Stimulated activated naive CD8-positive, alpha-beta T cell treated with anti-CD3 and anti-CD28 coated beads, Interleukin-15, Interleukin-2, amounts not matched to agents 100 U/mL and 50 U/mL, for 24 hours (primary cell): Measurements from ENCODE around the gene B4GALT5.
"Not testable (repeated sequence)": the region's sequence is repeated elsewhere in the genome, so short reads cannot be mapped to it uniquely, and the experiment has no call there.

Experiments
- ATAC-seq: fragments of 150-1000 bp; cut with Tn5 transposase; one replicate; pipeline ENCODE4 v1.10.0; 2021
- DNase-seq: peaks from one replicate; pipeline ENCODE4 v3.0.0; 2021

The B4GALT5 gene

DNA sequence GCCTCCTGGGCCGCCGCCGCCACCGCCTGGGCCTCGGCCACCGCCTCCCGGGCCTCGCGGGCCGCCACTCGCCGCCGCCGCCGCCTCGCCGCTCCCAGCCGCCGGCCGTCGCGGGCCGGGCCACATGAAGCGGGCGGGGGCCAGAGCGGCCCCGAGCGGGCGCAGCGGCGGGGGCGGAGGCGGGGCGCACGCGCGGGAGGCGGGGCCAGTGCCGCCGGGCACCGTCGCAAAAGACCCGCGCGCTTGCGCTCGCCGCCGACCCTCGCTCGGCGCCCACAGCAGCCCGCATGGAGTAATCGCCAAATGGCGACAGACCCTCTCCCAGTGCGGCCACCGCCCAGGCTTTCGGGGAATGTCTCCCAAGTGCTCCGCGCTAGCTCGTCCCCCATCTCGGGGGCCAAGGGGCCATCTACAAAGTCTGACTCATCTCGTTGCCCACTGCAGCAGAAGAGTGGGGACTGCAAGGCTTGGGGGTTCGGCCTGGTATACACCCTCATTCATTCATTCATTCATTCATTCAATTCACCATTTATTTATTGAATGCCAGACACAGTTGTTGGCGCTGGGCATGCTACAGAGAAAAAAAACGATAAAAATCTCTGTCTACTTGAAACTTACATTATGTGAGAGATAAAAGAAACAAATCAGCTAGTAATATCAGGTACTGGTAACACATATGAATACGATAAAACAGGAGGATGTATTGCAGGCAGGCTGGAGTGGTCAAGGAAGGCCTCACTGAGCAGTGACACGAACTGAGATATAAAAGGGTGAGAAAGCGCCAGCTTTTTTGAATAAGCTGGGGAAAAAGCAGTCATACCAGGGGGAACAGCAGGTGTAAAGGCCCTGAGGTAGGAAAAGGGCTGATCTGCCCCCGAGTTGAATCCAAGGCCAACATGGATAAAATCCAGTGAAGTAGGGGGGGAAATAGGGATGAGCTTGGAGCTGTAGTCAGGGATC, at the start of gene B4GALT5:
B4GALT5 (minus strand) TSS at position 126 of the 960 bp plus-strand sequence. CDS start 188 bp downstream, outside the sequence.
- DNase-seq (peak; percentile 78), ATAC-seq (peak; percentile 89)

GRCh38 chr20:49762940-49763766, 49.5 kb upstream of the B4GALT5 start:
- no peak for ATAC-seq
- no peak for DNase-seq

- DNase-seq, ATAC-seq: not testable (repeated sequence)
Observed at GRCh38 chr20:49761888-49762287, 48.2 kb upstream of the B4GALT5 start.

- ATAC-seq (no peak), DNase-seq (no peak)
Observed at GRCh38 chr20:49759266-49759950, 45.7 kb upstream of the B4GALT5 start.

- no peak for ATAC-seq
- no peak for DNase-seq
Observed at GRCh38 chr20:49758781-49759180, 45.1 kb upstream of the B4GALT5 start.

DNA sequence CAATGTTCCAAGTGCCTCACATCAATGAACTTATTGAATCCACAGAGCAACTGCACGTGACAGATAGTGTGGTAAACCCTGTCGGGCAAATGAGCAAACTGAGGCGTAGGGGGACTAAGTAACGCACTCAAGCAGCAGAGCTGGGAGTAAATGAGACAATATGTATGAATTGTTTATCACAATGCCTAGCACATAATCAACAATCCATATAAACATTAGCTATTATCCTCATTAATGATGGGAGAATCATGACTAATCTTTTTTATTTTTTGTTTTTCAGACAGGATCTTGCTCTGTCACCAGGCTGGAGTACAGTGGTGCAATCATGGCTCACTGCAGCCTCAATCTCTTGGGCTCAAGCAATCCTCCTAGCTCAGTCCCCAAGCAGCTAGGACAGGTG, 43.9 kb upstream of the B4GALT5 start:
- ATAC-seq (no peak), DNase-seq (no peak)

- DNase-seq (no peak), ATAC-seq (no peak)
Observed at GRCh38 chr20:49756241-49756640, 42.6 kb upstream of the B4GALT5 start.

DNA sequence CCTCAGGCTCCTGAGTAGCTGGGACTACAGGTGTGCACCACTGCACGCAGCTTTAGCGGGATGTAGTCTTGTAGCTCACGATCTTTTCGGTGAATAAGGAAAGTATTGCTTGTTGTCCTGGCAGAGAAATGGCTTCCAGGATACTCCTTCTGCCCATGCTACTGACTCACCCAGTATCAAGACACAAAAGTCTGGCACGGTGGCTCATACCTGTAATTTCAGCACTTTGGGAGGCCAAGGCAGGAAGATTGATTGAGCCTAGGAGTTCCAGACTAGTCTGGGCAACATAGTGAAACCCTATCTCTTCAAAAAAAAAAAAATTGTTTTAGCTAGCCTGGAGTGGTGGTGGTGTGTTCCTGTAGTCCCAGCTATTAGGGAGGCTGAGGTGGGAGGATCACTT, 40.9 kb upstream of the B4GALT5 start:
- DNase-seq (no peak), ATAC-seq (no peak)

- ATAC-seq (no peak), DNase-seq (no peak)
Observed at GRCh38 chr20:49753133-49753532, 39.5 kb upstream of the B4GALT5 start.

GRCh38 chr20:49752201-49752903, 38.7 kb upstream of the B4GALT5 start:
- ATAC-seq = no peak
- DNase-seq = no peak

- DNase-seq = no peak
- no peak for ATAC-seq
Observed at GRCh38 chr20:49751397-49751736, 37.7 kb upstream of the B4GALT5 start.

GRCh38 chr20:49750611-49751396, 37.1 kb upstream of the B4GALT5 start:
- no peak for ATAC-seq
- DNase-seq = no peak

DNA sequence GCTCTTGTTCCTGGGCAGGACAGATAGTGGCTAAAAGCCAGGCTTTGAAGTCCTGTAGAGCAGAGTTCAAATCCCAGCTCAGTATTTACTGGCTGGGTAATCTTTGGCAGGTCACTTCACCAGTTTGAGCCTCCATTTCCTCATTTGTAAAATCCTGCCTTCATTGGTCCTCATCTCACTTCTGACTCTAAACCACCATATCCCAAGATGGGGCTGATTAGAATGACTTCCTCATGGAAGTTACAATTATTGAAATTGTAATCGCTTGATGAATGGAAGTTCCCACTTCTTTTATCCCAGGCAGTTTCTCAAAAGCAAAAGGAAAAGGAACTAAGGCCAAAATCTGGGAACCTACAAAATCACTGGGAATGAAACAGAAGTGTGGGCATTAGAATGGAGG, 35.9 kb upstream of the B4GALT5 start:
- ATAC-seq = no peak
- DNase-seq = no peak

- no peak for DNase-seq
- no peak for ATAC-seq
Observed at GRCh38 chr20:49748525-49748838, 34.8 kb upstream of the B4GALT5 start.

GRCh38 chr20:49747707-49748524, 34.2 kb upstream of the B4GALT5 start:
- ATAC-seq = peak; percentile 43
- DNase-seq = no peak

DNA sequence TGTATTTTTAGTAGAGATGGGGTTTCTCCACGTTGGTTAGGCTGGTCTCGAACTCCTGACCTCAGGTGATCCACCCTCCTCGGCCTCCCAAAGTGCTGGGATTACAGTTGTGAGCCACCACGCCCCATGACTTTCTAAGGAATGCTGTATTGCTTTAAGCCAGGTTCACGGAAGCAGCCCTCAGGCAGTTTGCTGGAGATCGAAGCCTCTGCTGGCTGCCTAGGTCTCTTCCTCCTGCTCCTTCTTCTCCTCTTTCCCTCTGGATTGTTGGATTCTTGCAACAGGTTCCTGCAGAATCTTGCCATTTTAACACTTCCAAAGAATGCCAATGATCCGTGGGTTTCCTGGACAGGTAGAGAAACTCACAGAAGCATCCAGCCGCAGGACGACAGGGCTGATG, 29.3 kb upstream of the B4GALT5 start:
- DNase-seq = no peak
- ATAC-seq = no peak

DNA sequence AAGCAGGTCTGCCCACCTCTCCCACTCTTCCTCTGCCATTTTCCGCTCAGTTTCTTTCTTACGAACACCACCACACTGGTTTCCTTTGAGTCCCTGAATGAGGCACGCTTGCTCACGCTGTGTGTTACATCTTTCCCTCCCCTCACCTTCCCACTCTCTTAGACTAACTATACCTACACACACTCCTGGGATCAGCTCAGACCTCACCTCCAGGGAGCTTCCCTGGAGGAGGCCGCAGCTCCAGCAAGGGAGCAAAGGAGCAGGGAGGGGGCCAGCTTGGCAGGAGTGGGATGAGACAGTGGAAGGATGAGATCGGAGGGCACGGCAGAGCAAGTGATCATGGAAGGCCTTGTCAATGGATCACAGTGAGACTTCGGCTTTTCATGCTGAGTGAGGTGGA, 28.3 kb upstream of the B4GALT5 start:
- DNase-seq = no peak
- no peak for ATAC-seq

DNA sequence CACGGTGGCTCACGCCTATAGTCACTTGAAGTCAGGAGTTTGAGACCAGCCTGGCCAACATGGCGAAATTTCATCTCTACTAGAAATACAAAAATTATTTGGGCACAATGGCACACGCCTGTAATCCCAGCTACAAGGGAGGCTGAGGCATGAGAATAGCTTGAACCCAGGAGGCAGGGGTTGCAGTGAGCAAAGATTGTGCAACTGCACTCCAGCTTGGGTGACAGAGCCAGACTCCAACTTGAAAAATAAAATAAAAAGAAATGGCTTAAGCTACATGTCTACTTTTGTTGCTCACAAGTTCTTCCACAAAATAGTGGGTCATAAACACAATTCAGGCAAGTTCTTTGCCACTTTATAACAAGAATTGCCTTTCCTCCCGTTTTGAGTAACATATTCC, 27.1 kb upstream of the B4GALT5 start:
- DNase-seq (no peak), ATAC-seq (no peak)

- no peak for DNase-seq
- ATAC-seq = no peak
Observed at GRCh38 chr20:49739042-49739441, 25.4 kb upstream of the B4GALT5 start.

DNA sequence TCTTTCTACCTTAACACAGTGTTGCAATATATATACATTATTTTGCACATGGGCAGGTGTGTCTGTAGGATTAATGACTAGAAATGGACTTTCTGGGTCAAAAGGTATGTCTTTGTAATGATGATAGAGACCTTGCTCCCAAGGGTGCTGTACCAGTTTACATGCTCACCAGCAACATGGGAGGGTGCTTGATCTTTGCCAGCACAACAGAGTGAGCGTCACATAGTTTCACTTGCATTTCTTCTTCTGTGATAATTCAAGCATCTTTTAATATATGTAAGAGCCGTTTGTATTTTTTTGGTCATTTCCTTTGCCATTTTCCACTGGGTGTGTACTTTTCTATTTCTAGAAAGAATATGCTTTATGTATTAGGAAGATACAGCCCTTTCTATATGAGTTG, 23.6 kb upstream of the B4GALT5 start:
- DNase-seq (no peak), ATAC-seq (no peak)
